Stimulated activated CD4-positive, alpha-beta T cell treated with anti-CD3 and anti-CD28 coated beads, Interleukin-1b, Interleukin-23, amount 100 ng/mL, for 1 hour (primary cell): ENCODE measurements around the gene AFP.

Experiments used
- DNase-seq, 2 donors: peaks; one replicate each; pipeline ENCODE4 v3.0.0-alpha.2; 2020; ENCODE audit warnings: low read depth in 2 of 2

The AFP gene

DNA sequence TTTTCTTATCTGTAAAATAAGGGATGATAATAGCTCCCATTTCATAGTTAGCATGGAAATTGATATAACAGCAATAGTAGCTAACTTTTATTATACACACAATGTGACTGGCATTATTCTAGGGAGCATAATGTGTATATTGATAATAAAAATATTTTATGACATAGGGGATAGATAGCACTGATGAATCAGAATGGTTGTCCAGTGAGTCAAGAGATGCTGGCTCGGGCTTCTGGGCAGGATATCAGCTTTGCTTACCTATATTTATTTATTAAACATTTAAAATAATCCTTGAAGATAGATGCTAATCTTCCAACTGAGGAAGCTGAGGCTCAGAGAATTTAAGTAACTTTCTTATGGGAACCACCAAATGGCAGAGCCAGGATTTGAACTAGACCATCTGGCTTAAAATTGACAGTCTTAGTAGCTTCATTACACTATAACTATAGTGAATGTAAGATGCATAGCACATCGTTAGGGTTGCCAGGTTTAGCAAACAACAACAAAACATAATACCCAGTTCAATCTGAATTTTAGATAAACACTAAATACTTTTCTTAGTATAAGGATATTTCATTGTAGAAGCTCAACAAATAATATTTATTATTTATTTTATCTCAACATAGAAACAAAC lies 2.7 kb downstream of the AFP start:
- DNase-seq, result no peak

DNA sequence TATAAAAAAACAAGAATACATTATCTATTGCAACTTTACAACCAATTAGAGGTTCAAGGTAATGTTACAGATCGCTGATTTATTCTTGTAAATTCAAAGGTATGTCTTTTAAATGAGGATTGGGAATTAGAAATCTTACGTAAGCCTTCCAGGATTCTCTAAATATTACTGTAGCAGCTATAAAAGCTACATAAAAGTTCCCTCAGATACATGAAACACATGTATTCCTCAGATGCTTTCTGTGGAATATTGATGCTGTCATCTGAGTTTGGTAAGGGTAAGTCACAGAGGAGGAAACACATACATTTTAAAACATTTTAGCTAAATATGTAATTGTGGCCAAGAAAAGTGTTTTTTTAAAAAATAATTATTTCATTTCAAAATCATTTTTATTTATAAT lies 3.4 kb downstream of the AFP start:
- no peak for DNase-seq

DNA sequence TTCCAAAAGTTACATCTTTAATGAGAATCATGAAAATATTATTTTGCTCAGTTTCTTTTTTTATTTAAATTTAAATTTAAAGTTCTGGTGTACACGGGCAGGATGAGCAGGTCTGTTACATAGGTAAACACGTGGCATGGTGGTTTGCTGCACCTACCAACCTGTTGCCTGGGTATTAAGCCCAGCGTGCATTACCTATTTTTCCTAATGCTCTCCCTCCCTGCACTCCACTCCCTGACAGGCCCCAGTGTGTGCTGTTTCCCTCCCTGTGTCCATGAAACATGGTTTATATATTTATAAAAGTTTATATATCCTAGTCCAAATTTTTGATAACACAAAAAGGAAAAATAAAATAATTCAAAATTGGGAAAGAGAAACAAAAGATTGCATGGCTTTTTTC lies 4.0 kb downstream of the AFP start:
- no peak for DNase-seq

DNA sequence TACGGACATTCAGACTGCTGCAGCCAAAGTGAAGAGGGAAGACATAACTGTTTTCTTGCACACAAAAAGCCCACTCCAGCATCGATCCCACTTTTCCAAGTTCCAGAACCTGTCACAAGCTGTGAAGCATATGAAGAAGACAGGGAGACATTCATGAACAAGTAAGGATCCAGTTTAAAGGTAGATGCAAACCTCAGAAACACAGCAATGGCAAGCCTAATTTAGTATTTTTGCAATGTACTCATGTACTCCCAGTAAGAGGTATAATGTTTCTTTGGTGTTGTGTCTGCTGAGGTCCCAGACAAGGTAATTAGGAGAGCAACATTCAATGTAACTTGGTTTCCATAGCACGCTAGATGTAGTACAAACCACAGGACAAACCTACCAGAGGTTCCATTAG lies 4.6 kb downstream of the AFP start:
- no peak for DNase-seq

DNA sequence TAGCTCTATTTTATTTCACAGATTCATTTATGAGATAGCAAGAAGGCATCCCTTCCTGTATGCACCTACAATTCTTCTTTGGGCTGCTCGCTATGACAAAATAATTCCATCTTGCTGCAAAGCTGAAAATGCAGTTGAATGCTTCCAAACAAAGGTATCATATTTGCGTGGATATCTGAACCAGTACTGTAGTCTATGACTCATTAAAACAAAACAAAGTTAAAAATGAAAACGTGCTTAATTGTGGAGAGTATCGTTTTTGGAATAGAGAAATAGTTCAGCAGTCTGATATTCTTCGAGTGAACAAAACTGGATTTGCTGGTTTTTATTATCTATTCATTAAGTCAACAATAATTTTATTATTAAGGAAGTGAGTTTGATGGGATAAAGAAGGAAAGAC lies 6.3 kb downstream of the AFP start:
- no peak for DNase-seq

DNA sequence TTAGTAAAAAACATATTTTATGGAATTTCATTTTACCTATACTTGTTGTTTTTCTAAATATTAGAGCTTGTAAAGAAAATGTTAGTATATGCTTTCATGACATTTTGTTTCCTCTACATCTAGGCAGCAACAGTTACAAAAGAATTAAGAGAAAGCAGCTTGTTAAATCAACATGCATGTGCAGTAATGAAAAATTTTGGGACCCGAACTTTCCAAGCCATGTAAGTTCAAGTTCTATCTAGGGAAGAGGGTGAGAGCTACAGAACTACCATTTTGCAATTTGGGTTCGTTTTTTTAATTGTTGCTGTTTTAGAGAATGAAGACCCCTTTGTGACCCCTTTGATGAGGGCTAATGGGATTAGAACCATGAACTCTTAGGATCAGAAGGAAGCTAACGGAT lies 7.2 kb downstream of the AFP start:
- DNase-seq, result no peak

DNA sequence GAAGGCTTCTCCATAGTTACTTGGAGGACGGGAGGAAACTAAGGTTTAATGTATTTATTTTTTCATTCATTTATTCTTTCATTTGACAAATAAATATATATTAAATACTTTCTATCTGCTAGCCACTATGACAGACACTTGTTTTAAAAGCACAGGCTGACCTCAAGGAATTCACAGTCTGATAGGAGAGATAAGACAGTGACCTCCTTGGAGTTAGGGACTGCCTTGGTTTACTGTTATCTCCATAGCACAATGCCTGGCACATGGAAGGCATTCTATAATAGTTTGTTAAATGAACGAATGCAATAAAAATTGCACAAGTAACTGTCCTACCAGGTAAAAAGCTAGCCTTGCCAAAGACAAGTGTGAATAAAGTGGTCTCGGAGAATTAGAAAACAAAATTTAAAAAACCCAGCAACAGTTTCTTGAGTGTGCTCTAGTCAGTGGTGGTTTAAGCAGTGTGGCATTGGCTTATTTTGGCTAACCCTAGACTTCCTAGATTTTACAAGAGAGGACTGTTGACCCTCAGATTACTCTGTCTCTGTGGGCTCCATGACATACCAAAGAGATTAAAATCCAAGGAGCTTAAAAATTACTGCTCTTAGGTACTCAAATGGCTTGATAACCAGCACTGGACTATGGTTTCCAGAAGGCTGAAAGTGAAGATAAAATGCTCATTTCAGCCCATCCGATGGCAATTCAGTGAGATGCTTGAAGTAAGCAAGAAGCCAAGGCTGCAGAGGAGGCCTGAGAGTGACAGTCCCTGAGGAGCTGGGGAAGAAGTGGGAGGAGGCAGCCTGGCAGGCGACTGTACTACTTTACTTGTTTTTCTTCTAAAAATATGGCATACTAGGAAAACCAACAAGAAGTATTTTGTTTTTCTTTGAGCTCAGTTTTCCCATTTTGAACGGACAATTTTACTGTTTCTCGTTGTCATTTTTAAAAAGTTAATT lies 9.6 kb downstream of the AFP start:
- no peak for DNase-seq

DNA sequence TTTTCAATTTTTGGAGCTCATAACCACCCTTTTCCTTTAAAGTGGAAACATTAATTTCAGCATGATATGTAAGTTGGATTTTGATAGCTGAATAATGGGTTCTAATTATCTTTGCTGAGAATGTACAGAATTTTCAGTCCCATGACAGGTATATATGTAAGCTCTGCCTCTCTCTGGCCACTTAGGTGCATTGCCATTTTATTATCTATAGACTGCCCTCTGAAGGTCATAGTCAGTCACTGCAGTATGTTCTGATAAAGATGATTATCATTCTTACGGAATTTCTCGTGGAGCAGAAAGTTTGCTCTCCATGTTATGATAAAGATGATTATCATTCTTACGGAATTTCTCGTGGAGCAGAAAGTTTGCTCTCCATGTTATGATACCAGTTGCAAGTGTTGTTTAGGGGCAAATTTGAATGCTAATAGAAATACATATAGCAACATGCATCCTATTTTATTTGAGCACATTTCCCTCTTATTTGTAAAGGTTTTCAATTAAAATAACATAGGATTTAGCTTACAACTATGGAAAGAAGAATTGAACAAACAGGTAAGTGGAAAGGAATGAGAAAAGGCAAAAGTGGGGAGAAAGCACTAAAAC lies 10.4 kb downstream of the AFP start:
- DNase-seq, result no peak

DNA sequence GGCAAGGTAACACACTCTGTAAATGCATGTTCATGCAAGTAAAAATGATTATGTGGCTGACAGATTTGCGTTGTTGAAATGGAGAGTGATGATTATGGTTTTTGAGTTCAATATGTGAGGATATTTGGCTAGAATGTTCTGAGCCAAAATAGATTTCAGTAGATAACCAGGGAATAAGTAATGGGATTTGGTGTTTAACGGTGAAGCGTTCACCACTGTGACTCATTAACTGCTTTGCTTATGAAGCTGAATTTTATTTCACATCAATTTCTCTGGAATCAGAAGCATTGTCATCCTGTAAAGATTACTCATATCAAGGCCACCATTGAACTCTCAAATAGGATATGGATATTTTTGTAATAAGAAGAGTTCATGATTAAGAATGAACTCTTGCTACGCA lies 11.7 kb downstream of the AFP start:
- DNase-seq, result no peak

DNA sequence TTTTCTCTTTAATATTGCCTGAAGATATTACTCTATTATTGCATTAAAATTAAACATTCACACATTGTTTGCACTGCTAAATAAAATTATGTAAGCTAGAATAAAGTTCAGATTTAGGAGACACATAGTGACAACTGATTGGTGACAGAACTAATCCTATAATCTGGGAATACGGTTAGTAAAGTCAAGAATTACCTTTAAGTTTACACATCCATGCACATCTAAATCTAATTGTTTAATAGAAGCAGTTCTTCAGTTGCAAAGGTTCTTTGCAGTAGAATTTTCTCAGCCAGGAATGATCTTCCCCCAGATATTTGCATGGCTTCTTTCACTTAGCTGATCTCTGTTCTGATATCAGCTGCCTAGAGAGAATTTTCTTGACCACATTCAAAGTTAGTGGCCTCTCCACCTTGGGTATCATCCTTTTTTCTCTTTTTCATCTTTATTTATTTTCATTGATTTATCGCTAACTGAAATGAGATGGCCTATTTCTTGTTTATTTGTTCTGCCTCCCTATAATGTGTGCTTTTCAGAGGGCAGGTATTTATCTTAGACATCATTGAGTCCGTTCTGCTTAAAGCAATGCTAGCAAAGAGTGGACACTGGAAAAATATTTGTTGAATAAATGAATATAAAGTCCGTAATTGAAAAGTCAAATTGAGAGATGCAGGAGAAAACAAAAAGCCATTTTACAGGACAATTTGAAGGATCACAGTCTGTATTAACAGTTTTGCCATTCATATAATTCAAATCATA lies 12.6 kb downstream of the AFP start:
- DNase-seq, result no peak

DNA sequence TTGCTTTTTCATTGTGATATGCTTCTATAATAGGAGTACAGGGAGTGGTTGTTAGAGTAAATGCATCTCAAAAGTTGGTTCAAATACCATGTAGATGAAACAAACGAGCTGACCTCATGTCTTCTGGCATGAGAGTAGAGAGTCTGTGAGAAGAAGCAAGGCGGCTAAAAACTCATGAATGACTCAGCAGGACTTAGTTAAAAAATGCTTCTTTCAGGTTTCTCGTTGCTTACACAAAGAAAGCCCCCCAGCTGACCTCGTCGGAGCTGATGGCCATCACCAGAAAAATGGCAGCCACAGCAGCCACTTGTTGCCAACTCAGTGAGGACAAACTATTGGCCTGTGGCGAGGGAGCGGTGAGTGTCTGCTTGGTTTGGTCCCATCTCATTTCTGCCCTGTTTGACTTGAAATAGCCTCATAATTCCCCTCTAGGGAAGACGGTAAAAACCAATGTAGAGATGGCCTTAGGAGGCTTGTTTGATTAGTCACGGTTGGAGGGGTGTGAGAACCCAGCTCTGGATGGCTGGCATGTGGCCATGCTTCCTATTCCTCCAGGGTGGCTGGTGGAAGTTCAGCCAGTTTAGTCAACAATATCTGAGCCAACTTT lies 14.5 kb downstream of the AFP start:
- DNase-seq, result no peak

DNA sequence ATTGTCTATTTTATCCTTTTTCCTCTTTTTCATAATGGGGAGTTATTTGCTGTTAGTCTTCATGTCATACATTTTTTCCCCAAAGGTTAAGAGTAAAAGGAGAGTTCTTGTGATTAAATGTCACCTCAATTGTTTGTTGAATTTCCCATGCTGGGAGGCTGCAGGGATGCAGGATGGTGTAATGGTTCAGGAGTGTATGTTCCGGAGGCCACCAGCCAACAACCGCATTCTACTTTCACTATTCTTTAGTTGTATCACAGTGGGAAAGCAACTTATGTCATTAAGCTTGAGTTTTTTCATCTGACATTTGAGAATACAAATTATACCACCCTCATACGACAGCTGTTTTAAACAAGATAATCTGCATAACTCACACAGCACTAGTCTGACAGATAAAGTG lies 15.4 kb downstream of the AFP start:
- no peak for DNase-seq

DNA sequence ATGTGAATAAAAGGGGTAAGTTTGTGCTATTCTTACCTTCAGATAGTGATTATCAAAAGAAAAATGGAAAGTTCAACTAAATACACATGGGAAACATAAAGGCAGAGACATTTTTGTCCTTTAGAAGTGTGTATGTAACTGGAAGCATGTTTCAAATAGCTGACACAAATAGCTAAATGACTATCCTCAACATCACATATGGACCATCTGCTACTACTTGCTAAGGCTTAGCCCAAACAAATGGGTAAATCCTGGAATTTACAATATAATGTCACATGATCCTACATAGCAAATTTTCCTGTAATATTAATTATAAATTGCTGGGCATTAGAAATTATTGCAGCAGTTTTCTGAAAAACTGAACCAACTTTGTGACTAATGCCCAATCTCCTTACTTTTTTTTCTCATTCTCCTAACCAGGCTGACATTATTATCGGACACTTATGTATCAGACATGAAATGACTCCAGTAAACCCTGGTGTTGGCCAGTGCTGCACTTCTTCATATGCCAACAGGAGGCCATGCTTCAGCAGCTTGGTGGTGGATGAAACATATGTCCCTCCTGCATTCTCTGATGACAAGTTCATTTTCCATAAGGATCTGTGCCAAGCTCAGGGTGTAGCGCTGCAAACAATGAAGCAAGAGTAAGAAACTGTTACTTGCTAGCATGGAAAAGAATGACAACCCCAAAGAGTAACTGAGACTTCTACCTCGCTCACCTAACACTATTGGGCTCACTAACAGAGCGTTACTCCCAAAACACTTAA lies 16.1 kb downstream of the AFP start:
- DNase-seq, result no peak

DNA sequence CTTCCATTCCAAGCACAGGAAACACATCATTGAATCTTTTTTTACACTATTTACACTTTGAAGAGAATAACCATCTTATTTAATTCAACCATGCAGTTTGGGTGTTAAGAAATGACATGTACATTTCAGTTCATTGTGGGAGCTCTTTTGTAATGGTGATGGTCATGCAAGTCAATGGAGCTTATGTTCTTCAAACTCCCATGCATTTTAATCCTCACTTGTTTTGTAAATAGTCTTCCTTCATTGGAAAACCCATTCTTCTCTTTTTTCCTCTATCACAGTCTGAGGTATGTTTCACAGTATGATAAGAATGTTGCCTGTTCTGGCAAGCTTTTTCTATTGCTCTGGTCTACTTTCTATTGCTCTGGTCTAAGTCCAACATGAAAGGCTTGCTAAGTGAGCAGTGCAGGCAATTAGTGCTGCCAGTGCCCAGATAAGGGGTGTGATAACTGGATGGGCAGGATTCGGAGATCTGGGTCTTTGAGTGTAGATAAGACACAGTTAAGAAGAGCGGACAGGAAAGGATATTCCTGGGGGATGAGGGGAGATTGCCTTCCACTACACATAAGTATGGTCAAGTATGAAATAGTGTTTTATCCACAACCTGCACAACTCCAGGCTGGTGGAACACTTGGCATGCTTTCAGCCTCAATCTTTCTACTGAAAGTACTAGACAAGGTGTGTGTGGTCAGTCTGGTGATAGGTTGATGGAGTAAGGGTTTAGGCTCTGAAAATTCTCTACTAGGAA lies 17.1 kb downstream of the AFP start:
- DNase-seq, result no peak

DNA sequence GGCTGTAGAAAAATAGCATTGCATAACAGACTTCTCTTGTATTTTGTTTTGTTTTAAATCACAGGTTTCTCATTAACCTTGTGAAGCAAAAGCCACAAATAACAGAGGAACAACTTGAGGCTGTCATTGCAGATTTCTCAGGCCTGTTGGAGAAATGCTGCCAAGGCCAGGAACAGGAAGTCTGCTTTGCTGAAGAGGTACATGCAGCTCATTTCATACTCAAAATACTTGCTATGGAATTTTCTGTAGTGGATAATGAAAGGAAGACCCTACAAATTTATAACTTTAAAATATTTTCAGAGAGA lies 17.6 kb downstream of the AFP start:
- DNase-seq, result no peak

DNA sequence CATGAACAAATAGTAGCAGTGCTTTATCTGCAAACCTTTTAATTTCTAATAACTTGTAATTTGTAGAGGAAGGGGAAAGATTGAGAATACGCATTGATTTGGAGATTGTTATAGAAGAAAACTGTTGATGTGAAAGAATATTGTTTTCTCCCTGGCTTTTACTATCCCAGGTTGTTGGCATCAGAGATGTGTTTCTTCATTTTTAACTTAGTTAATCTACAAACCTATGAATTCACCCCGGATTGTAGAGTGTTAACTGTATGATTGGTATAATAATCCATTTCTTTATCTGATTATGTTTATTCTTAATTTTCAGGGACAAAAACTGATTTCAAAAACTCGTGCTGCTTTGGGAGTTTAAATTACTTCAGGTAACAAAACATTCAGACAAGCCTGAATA lies 18.9 kb downstream of the AFP start:
- no peak for DNase-seq

DNA sequence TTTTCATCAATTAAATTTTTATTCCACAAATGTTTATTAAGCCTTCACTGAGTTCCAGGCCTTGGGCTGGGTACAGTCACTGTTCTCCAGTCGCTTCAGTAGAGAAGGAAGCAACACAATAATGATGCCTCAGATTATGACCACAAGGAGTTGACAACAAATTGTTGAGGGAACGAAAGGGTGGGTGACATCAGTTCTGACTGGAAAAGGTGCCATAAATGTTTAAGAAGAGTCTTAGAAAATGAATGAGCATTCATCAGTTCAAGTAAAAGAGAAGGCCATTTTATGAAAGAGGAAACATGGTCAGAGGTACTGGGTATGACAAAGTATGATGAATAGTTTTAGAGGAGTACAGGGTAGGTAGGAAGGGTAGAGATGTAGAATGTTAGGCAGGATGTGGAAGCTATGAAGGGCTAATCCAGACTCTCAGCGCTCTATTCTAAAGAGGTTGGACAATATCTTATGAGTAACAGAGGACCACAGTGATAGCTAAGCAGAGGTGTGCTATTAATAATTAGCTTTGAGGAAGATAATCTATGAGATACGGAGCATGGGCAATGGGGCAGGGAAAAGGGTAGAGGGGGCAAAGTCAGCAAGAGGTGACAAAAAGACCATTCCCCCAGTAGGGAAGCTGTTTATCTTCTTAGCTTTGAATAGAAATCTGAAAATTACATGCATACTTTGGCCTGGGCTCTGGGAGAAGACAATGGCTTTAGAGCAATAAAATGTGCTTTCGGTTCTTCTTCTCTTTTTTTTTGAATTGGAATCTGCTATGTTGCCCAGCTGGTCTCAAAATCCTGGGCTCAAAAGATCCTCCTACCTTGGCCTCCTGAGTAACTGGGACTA lies 20.4 kb downstream of the AFP start:
- DNase-seq, result no peak

DNA sequence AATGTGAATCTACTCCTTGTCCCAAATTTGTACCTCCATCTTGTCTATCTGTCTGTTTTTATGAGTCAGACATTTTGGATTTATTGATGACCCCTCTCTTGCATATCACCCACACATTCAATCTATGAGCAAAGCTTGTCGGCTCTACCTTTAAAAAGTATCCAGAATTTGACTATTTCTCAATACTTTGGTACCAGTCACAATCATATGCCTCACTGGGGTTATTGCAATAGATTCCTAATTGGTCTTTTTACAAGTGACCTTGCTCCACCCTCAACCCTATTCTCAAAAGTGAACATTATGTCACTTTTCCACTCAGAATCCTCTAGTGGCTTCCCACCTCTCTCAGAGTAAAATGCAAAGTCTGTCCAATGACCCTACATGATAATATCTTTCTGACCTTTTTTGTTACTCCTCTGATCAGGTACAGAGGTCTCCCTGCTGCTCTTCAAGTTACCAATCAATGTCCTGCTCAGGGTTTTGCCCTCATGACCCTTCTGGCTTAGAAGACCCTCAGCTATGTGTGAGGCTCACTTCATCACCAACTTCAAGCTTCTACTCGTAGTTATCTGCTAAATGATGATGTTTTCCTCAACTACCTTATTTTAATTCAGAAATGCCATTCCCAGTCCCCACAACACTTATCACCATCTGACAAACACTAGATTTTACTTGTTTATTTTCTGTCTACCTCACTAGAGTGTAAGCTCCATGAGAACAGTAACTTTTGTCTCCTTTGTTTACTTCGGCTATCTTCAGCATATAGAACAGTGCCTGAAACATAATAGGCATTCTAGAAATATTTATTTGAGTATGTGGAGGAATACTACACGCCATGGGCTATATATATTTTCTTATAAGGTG lies 22.4 kb downstream of the AFP start:
- DNase-seq, result no peak

DNA sequence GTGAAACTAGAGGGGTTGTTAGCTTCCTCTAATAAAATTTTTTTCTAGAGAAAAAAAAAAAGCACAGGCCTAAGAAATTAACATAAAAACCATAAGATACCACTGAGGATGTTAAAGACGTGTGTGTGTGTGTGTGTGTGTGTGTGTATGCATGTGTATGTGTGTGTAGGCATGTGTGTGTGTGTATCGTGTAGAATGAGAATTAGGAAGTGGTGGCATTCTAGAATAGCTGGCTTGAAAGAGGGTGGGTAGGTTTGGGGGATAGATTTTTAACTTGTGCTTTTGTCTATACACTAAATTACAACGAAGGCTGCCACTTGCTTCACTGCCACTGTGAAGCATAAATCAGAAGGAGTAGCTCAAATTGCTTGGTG lies 23.0 kb downstream of the AFP start:
- DNase-seq, result no peak
